Lower leg skin (tissue), 4 donors: Measurements from ENCODE around the gene PNKP. TPM values are rescaled to one million over a fixed set of nuclear protein-coding genes. Genes with fewer than 3 reads are reported as not detected.

ENCODE experiments used
- DNase-seq, 2 donors: peaks; one replicate each; pipeline ENCODE4 v3.0.0-alpha.2; 2019; ENCODE audit warnings: low spot score in 2 of 2
- H3K4me3 ChIP-seq: fragments of 200-600 bp; sonication (generic); 2 replicates; pipeline ENCODE4 v1.5.1; 2017; ENCODE audit warnings: mild to moderate bottlenecking, low read depth; ENCODE audit not compliant: poor library complexity, severe bottlenecking
- POLR2A ChIP-seq, 2 donors: fragments of 450-650 bp; IDR thresholded peaks; one replicate each; pipeline ENCODE4 v1.6.1; 2016 to 2017; ENCODE audit warnings: antibody characterized with exemption in 2 of 2, mild to moderate bottlenecking in 1 of 2, moderate library complexity in 1 of 2
- WGBS, 2 donors: methylation state at CpG; one replicate each; pipeline ENCODE4 v1.1.5; 2018; 5-methylcytosine and 5-hydroxymethylcytosine counted together
- intact Hi-C: fragments of 100-400 bp; cut with DNase I; formaldehyde crosslinking; loops from one replicate; pipeline ENCODE4 v1.15.0; 2023; ENCODE audit warnings: low total_unique reads
- total RNA-seq, 4 donors: library from RNA; depleted of rRNA; stranded (reverse); fragments of >200 nt; gene quantifications; one replicate each; pipeline ENCODE4 v1.1.0, GENCODE V29; 2016
- TF ChIP-seq, protein P1 (sequence below), 3 donors: fragments of 450-650 bp; IDR thresholded peaks; one replicate each; pipeline ENCODE4 v1.5.1; 2016; ENCODE audit warnings: antibody characterized with exemption in 3 of 3, mild to moderate bottlenecking in 3 of 3, moderate library complexity in 2 of 3

PNKP gene
- total RNA-seq, 4 donors from 2014 or later, result 29.3 to 49.7 (median 35.1) TPM

GRCh38 chr19:49904136-49904535 lies 36.8 kb upstream of the PNKP start:
- no peak for DNase-seq
- 61 to 73% methylated on average over 6 of the region's 6 CpGs for WGBS, 2 donors
- H3K4me3 ChIP-seq, result no peak overlapping the region
- TF ChIP-seq POLR2A (IDR thresholded peaks at IDR 0.05), result no peak
- TF ChIP-seq, protein P1, sequence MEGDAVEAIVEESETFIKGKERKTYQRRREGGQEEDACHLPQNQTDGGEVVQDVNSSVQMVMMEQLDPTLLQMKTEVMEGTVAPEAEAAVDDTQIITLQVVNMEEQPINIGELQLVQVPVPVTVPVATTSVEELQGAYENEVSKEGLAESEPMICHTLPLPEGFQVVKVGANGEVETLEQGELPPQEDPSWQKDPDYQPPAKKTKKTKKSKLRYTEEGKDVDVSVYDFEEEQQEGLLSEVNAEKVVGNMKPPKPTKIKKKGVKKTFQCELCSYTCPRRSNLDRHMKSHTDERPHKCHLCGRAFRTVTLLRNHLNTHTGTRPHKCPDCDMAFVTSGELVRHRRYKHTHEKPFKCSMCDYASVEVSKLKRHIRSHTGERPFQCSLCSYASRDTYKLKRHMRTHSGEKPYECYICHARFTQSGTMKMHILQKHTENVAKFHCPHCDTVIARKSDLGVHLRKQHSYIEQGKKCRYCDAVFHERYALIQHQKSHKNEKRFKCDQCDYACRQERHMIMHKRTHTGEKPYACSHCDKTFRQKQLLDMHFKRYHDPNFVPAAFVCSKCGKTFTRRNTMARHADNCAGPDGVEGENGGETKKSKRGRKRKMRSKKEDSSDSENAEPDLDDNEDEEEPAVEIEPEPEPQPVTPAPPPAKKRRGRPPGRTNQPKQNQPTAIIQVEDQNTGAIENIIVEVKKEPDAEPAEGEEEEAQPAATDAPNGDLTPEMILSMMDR (IDR thresholded peaks at IDR 0.05), result no peak
- intact Hi-C loops, result no loop called here

GRCh38 chr19:49896863-49897621 lies 29.7 kb upstream of the PNKP start, which contains the start of gene IL4I1:
Gene IL4I1, minus strand, starts transcription at chr19:49896887. Its CDS starts 727 bp downstream, at chr19:49896160.
- no peak for DNase-seq
- no peak for TF ChIP-seq POLR2A (IDR thresholded peaks at IDR 0.05)
- TF ChIP-seq, protein P1 (IDR thresholded peaks at IDR 0.05), result no peak
- H3K4me3 ChIP-seq, result no peak within 1 kb of the TSS
- WGBS, 2 donors, result 22 to 29% methylated on average over 17 to 20 of the region's 20 CpGs
- intact Hi-C loops, result no loop called here

GRCh38 chr19:49895566-49896297 lies 28.4 kb upstream of the PNKP start:
- WGBS, 2 donors, result 68 to 72% methylated on average over 14 to 17 of the region's 17 CpGs
- intact Hi-C loops, result no loop called here

DNA sequence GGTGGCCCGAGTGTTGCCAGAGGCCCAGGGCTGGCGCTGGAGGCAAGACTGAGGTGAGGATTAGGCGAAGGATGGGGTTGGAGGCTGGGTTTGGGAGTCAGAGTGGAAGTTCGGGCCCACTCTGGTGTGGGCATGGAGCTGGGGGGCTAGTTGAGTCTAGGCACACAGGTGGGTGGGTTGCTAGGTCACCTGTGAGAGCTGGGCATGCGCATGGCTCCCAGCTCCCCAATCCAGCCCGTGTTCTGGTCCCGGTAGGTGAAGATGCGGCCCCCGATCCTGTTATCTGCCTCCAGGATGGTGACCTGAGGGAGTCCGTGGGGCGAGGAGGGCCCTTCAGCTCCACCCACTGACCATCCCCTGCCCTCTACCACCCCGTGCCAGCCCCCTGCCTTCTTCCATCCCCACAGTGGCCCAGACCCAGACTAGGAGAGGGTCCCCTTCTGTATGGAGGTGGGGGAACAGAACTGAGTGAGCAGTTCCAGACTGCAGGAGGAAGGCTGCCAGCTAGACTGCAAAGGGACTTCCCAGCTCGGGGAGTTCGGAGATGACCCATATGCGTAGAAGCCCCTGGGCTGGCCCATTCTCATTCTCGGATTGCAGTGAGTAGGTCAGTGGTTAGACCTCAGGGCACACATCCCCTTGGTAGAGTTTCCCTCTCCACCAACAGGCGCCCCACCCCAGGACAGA lies 27.6 kb upstream of the PNKP start:
- no peak overlapping the region for H3K4me3 ChIP-seq
- DNase-seq, result no peak
- 80 to 82% methylated on average over 17 of the region's 17 CpGs for WGBS, 2 donors
- TF ChIP-seq, protein P1 (IDR thresholded peaks at IDR 0.05), result no peak
- no peak for TF ChIP-seq POLR2A (IDR thresholded peaks at IDR 0.05)
- intact Hi-C loops, result no loop called here

More at GRCh38 chr19:49895566-49896297, 28.4 kb upstream of the PNKP start:
- no peak for TF ChIP-seq POLR2A (IDR thresholded peaks at IDR 0.05)
- TF ChIP-seq, protein P1 (IDR thresholded peaks at IDR 0.05), result no peak
- DNase-seq, result no peak
- H3K4me3 ChIP-seq, result no peak overlapping the region

DNA sequence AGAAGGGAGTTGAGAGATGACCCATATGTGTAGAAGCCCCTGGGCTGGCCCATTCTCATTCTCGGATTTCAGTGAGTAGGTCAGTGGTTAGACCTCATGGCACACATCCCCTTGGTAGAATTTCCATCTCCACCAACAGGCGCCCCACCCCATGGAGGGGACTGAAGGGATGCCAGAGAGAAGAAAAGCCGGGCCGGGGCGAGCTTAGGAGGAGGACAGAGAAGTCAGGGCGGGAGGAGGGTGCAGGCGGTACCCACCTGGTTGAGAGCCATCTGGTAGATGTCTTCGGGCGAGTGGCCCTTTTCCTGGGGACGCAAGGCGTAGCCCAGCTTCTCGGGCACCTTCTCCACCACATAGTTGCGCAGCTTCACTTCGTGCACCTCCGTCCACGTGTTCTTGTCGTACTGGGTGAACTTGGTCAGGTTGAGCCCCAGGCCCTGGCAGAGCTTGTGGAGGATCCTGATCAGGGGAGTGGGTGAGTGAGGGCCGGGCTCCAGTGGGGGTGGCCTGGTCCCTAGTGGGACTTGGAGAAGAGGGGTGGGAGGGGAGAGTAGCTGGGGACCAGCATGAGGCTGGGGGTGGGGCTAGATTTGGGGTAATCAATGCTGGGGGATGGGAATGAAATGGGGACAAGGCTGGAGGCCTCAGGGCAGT lies 26.8 kb upstream of the PNKP start:
- WGBS, 2 donors, result 92% methylated on average over 18 of the region's 18 CpGs
- no peak overlapping the region for H3K4me3 ChIP-seq
- intact Hi-C loops, result no loop called here
- no peak for TF ChIP-seq POLR2A (IDR thresholded peaks at IDR 0.05)
- TF ChIP-seq, protein P1 (IDR thresholded peaks at IDR 0.05), result no peak
- DNase-seq, result no peak
